Neural progenitor cell (in vitro differentiated cells): ENCODE data around the gene PHB1.

Source experiments
- CTCF ChIP-seq: fragments of 200-600 bp; sonication (generic); IDR thresholded peaks from 2 replicates; pipeline ENCODE4 v1.5.1; 2017; ENCODE audit warnings: antibody characterized with exemption, mild to moderate bottlenecking
- EZH2 ChIP-seq: fragments of 200-600 bp; sonication (generic); IDR thresholded peaks from 2 replicates; pipeline ENCODE4 v1.6.1; 2017; ENCODE audit warnings: antibody characterized with exemption, mild to moderate bottlenecking, moderate library complexity
- EZH2phosphoT487 ChIP-seq: fragments of 200-600 bp; sonication (generic); IDR thresholded peaks from 2 replicates; pipeline ENCODE4 v1.6.1; 2017; ENCODE audit warnings: antibody characterized with exemption

GRCh38 chr17:49414622-49415350 lies at the start of gene PHB1:
- TF ChIP-seq CTCF (no peak), EZH2phosphoT487 (no peak), EZH2 (no peak)
